IMR-90 (cell line): ENCODE data around the gene AADACL3. TPM values are rescaled to one million over a fixed set of nuclear protein-coding genes. Genes with fewer than 3 reads are reported as not detected.

ENCODE experiments used
- ATAC-seq: fragments of 200-7000 bp; cut with Tn5 transposase; 2 replicates; pipeline ENCODE4 v1.9.1; 2020; ENCODE audit warnings: low read depth, mild to moderate bottlenecking, moderate library complexity
- BruUV-seq: library from RNA; stranded (reverse); fragments of 400-500 nt; replicated peaks from 2 replicates; lab custom pipeline; 2021; lab: Mats Ljungman, UMichigan
- CTCF ChIA-PET: fragments of 300-600 bp; formaldehyde crosslinking; extraction: SDS; loops from one replicate; lab custom pipeline; 2021; ENCODE audit warnings: antibody characterized with exemption; lab: Yijun Ruan, JAX
- POLR2A ChIA-PET: fragments of 300-600 bp; sonication (Branson Sonifier 250); formaldehyde crosslinking; loops from one replicate; lab custom pipeline; 2022; ENCODE audit warnings: antibody characterized with exemption; ENCODE audit not compliant: unreplicated experiment; lab: Charles Lee
- DNase-seq: peaks from one replicate; pipeline ENCODE4 v3.0.0; 2013
- H2AFZ ChIP-seq: replicated peaks from 2 replicates; pipeline ENCODE3; 2013; ENCODE audit warnings: low read length, mild to moderate bottlenecking; ENCODE audit not compliant: poor library complexity
- H2AK5ac ChIP-seq: 2 replicates; pipeline ENCODE4 v1.6.1; 2013; ENCODE audit warnings: low read depth, low read length, inconsistent platforms
- H2AK9ac ChIP-seq: replicated peaks from 2 replicates; pipeline ENCODE3; 2013; ENCODE audit warnings: mild to moderate bottlenecking, low read depth, low read length, moderate library complexity; ENCODE audit not compliant: poor library complexity
- H2BK120ac ChIP-seq: 2 replicates; pipeline ENCODE4 v1.6.1; 2013; ENCODE audit warnings: low read depth, low read length, inconsistent platforms
- H2BK15ac ChIP-seq: 3 replicates; pipeline ENCODE4 v1.6.1; 2013; ENCODE audit warnings: low read depth, low read length, inconsistent platforms
- H2BK20ac ChIP-seq: 2 replicates; pipeline ENCODE4 v1.6.1; 2013; ENCODE audit warnings: low read depth, mild to moderate bottlenecking, inconsistent platforms, low read length, moderate library complexity
- H2BK5ac ChIP-seq: 2 replicates; pipeline ENCODE4 v1.6.1; 2013; ENCODE audit warnings: mild to moderate bottlenecking, low read depth, low read length, inconsistent platforms; ENCODE audit not compliant: poor library complexity, severe bottlenecking
- H3K14ac ChIP-seq: replicated peaks from 2 replicates; pipeline ENCODE4 v1.6.1; 2013; ENCODE audit warnings: low read depth, low read length, inconsistent platforms
- H3K18ac ChIP-seq: 2 replicates; pipeline ENCODE4 v1.6.1; 2013; ENCODE audit warnings: low read depth, low read length, control low read depth
- H3K23ac ChIP-seq: 2 replicates; pipeline ENCODE4 v1.6.1; 2013; ENCODE audit warnings: low read depth, low read length, inconsistent platforms
- H3K27ac ChIP-seq: 2 replicates; pipeline ENCODE4 v1.5.1; 2013; ENCODE audit warnings: mild to moderate bottlenecking, control low read depth, low read length; ENCODE audit not compliant: insufficient read depth
- H3K27me3 ChIP-seq: 2 replicates; pipeline ENCODE4 v1.6.1; 2013; ENCODE audit warnings: low read length; ENCODE audit not compliant: control insufficient read depth, insufficient read depth
- H3K36me3 ChIP-seq: 2 replicates; pipeline ENCODE4 v1.6.1; 2013; ENCODE audit warnings: low read length, mixed read lengths; ENCODE audit not compliant: control insufficient read depth, insufficient read depth
- H3K4ac ChIP-seq: 2 replicates; pipeline ENCODE4 v1.6.1; 2013; ENCODE audit warnings: low read depth, low read length, inconsistent platforms
- H3K4me1 ChIP-seq: 2 replicates; pipeline ENCODE4 v1.6.1; 2013; ENCODE audit warnings: low read length, mixed read lengths; ENCODE audit not compliant: control insufficient read depth, insufficient read depth
- H3K4me2 ChIP-seq: 2 replicates; pipeline ENCODE4 v1.6.1; 2013; ENCODE audit warnings: low read depth, mild to moderate bottlenecking, control low read depth, low read length, moderate library complexity
- H3K4me3 ChIP-seq: 2 replicates; pipeline ENCODE4 v1.5.1; 2013; ENCODE audit warnings: low read depth, mild to moderate bottlenecking, control low read depth, low read length, moderate library complexity; ENCODE audit not compliant: insufficient read depth
- H3K56ac ChIP-seq: 2 replicates; pipeline ENCODE4 v1.6.1; 2013; ENCODE audit warnings: low read length, inconsistent platforms; ENCODE audit not compliant: insufficient read depth; ENCODE audit errors: extremely low read depth
- H3K79me1 ChIP-seq, 2 experiments: 2 replicates each; pipeline ENCODE4 v1.6.1; 2013; ENCODE audit warnings: low read length in 2 of 2, inconsistent platforms in 1 of 2, low read depth in 1 of 2
- H3K9ac ChIP-seq: 2 replicates; pipeline ENCODE4 v1.6.1; 2013; ENCODE audit warnings: low read depth, low read length, control low read depth
- H3K9me1 ChIP-seq: 2 replicates; pipeline ENCODE4 v1.6.1; 2013; ENCODE audit warnings: low read length, inconsistent platforms; ENCODE audit not compliant: insufficient read depth
- H3K9me3 ChIP-seq: 2 replicates; pipeline ENCODE4 v1.6.1; 2013; ENCODE audit warnings: low read length; ENCODE audit not compliant: control insufficient read depth, insufficient read depth
- H4K20me1 ChIP-seq: 2 replicates; pipeline ENCODE4 v1.6.1; 2013; ENCODE audit warnings: low read length, inconsistent platforms; ENCODE audit not compliant: insufficient read depth
- H4K5ac ChIP-seq: 2 replicates; pipeline ENCODE4 v1.6.1; 2013; ENCODE audit warnings: mild to moderate bottlenecking, low read depth, low read length, control low read depth
- H4K8ac ChIP-seq, 2 experiments: 2 replicates each; pipeline ENCODE4 v1.6.1; 2013; ENCODE audit warnings: low read depth in 2 of 2, low read length in 2 of 2, control low read depth in 1 of 2, inconsistent platforms in 1 of 2
- H4K91ac ChIP-seq: 2 replicates; pipeline ENCODE4 v1.6.1; 2013; ENCODE audit warnings: low read depth, low read length, inconsistent platforms; ENCODE audit not compliant: insufficient read depth
- BHLHE40 ChIP-seq: fragments of 150-350 bp; IDR thresholded peaks from 2 replicates; pipeline ENCODE4 v1.6.1; 2016; ENCODE audit warnings: mild to moderate bottlenecking, low read depth, low read length
- CHD1 ChIP-seq: IDR thresholded peaks from 2 replicates; pipeline ENCODE4 v1.6.1; 2012; ENCODE audit warnings: low read depth, low read length, improper control_type of control experiment
- FOS ChIP-seq: fragments of 150-350 bp; IDR thresholded peaks from 2 replicates; pipeline ENCODE4 v1.6.1; 2016; ENCODE audit warnings: low read depth, low read length
- MAFK ChIP-seq: IDR thresholded peaks from 2 replicates; pipeline ENCODE4 v1.6.1; 2012; ENCODE audit warnings: low read depth, low read length, improper control_type of control experiment
- MAZ ChIP-seq: IDR thresholded peaks from 2 replicates; pipeline ENCODE4 v1.6.1; 2012; ENCODE audit warnings: low read depth, mild to moderate bottlenecking, low read length, improper control_type of control experiment, moderate library complexity, borderline replicate concordance
- MXI1 ChIP-seq: IDR thresholded peaks from 2 replicates; pipeline ENCODE4 v1.6.1; 2012; ENCODE audit warnings: low read depth, mild to moderate bottlenecking, low read length, moderate library complexity, borderline replicate concordance
- POLR2A ChIP-seq: IDR thresholded peaks from 2 replicates; pipeline ENCODE4 v1.6.1; 2012; ENCODE audit warnings: mild to moderate bottlenecking, low read depth, low read length
- RAD21 ChIP-seq: IDR thresholded peaks from 2 replicates; pipeline ENCODE4 v1.6.1; 2012; ENCODE audit warnings: low read length, improper control_type of control experiment
- RCOR1 ChIP-seq: IDR thresholded peaks from 2 replicates; pipeline ENCODE4 v1.6.1; 2012; ENCODE audit warnings: mild to moderate bottlenecking, low read length, improper control_type of control experiment; ENCODE audit not compliant: insufficient replicate concordance
- RFX5 ChIP-seq: IDR thresholded peaks from 2 replicates; pipeline ENCODE4 v1.8.0; 2012; ENCODE audit warnings: low read depth, mild to moderate bottlenecking, low read length, moderate library complexity
- SMC3 ChIP-seq: fragments of 150-350 bp; IDR thresholded peaks from 2 replicates; pipeline ENCODE4 v1.6.1; 2016; ENCODE audit warnings: low read depth, mild to moderate bottlenecking, antibody characterized with exemption, low read length, moderate library complexity
- WGBS, 2 experiments: methylation state at CpG; one replicate each; pipeline versions ENCODE4 v1.1.5 to v1.1.7; 2013; ENCODE audit warnings: missing lambda C conversion rate in 2 of 2; ENCODE audit not compliant: insufficient read length in 1 of 2; ENCODE audit errors: extremely low coverage in 2 of 2; 5-methylcytosine and 5-hydroxymethylcytosine counted together
- dilution Hi-C: fragments of 300-500 bp; cut with HindIII; formaldehyde crosslinking; loops from one replicate; pipeline ENCODE4 v1.14.3; 2018; ENCODE audit warnings: low sequenced_read_pairs; ENCODE audit not compliant: unreplicated experiment
- in situ Hi-C: fragments of 300-500 bp; cut with MboI; formaldehyde crosslinking; loops from 3 replicates; pipeline ENCODE4 v1.14.3; 2019; ENCODE audit warnings: low sequenced_read_pairs, inconsistent platforms, mixed read lengths
- intact Hi-C: fragments of 100-400 bp; cut with micrococcal nuclease; formaldehyde crosslinking; loops from 2 replicates; pipeline ENCODE4 v1.10.0; 2022
- polyA plus RNA-seq, 3 experiments: library from polyadenylated mRNA; depleted of rRNA; stranded (reverse); fragments of >200 nt; gene quantifications; 2 replicates each; pipeline ENCODE4 v1.2.3, GENCODE V29; 2012; ENCODE audit warnings: low replicate concordance in 1 of 3
- total RNA-seq: library from RNA; depleted of rRNA; stranded (reverse); fragments of >200 nt; gene quantifications from 2 replicates; pipeline ENCODE4 v1.2.3, GENCODE V29; 2012
- TF ChIP-seq, protein P1 (sequence below): fragments of 150-350 bp; IDR thresholded peaks from 2 replicates; pipeline ENCODE4 v1.6.1; 2016; ENCODE audit warnings: low read depth, mild to moderate bottlenecking, low read length, moderate library complexity, borderline replicate concordance
- TF ChIP-seq, protein P2 (sequence below): fragments of 150-350 bp; IDR thresholded peaks from 2 replicates; pipeline ENCODE4 v1.6.1; 2017; ENCODE audit warnings: mild to moderate bottlenecking, antibody characterized with exemption, low read length, low read depth
- TF ChIP-seq, protein P3 (sequence below): conservative IDR thresholded peaks from 2 replicates; pipeline ENCODE4 v1.5.1; 2012; ENCODE audit warnings: mild to moderate bottlenecking, low read depth, low read length, improper control_type of control experiment

AADACL3 gene
- total and polyA plus RNA-seq, 2 of the 4 experiments (the other 2 are of a cell fraction): not detected

DNA sequence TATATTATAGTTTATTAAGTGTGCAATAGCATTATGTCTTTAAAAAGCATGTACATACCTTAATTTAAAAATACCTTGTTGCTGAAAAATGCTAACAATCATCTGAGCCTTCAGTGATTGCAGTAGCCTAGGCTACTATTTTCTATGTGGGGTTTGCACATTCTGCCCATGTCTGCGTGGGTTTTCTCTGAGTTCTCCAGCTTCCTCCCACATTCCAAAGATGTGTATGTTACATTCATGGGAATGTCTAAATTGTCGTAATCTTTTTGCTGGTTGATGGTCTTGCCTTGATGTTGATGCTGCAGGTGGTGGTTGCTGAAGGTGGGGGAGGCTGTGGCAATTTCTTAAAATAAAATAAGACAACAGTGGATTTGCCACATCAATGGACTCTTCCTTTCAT is 12.5 kb downstream of the AADACL3 start:
- no peak overlapping the region for H2BK15ac ChIP-seq
- ATAC-seq: no peak

More for the DNA sequence above, 12.5 kb downstream of the AADACL3 start:
- no TSS peak for BruUV-seq
- H3K9me3 ChIP-seq: peaks cover 15% of the 10 kb centered on the region
- H4K91ac ChIP-seq: no peak overlapping the region
- H4K8ac ChIP-seq: no peak overlapping the region
- CTCF ChIA-PET: no interaction called here
- no peak overlapping the region for H3K18ac ChIP-seq
- no peak overlapping the region for H2AFZ ChIP-seq
- H3K27ac ChIP-seq: no peak overlapping the region
- in situ Hi-C loops: no loop called here
- H3K27me3 ChIP-seq: no peaks in the 10 kb centered on the region
- no peaks in the 10 kb centered on the region for H4K20me1 ChIP-seq
- H2BK5ac ChIP-seq: no peak overlapping the region
- intact Hi-C loops: no loop called here
- H3K9me1 ChIP-seq: no peaks in the 10 kb centered on the region
- TF ChIP-seq SMC3 (no peak), RFX5 (no peak), MAFK (no peak), RAD21 (no peak), POLR2A (no peak), BHLHE40 (no peak), RCOR1 (no peak), FOS (no peak), MXI1 (no peak), CHD1 (no peak), MAZ (no peak)
- TF ChIP-seq, protein P1, sequence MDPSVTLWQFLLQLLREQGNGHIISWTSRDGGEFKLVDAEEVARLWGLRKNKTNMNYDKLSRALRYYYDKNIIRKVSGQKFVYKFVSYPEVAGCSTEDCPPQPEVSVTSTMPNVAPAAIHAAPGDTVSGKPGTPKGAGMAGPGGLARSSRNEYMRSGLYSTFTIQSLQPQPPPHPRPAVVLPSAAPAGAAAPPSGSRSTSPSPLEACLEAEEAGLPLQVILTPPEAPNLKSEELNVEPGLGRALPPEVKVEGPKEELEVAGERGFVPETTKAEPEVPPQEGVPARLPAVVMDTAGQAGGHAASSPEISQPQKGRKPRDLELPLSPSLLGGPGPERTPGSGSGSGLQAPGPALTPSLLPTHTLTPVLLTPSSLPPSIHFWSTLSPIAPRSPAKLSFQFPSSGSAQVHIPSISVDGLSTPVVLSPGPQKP: no peak
- TF ChIP-seq, protein P2, sequence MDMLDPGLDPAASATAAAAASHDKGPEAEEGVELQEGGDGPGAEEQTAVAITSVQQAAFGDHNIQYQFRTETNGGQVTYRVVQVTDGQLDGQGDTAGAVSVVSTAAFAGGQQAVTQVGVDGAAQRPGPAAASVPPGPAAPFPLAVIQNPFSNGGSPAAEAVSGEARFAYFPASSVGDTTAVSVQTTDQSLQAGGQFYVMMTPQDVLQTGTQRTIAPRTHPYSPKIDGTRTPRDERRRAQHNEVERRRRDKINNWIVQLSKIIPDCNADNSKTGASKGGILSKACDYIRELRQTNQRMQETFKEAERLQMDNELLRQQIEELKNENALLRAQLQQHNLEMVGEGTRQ: no peak
- TF ChIP-seq, protein P3, sequence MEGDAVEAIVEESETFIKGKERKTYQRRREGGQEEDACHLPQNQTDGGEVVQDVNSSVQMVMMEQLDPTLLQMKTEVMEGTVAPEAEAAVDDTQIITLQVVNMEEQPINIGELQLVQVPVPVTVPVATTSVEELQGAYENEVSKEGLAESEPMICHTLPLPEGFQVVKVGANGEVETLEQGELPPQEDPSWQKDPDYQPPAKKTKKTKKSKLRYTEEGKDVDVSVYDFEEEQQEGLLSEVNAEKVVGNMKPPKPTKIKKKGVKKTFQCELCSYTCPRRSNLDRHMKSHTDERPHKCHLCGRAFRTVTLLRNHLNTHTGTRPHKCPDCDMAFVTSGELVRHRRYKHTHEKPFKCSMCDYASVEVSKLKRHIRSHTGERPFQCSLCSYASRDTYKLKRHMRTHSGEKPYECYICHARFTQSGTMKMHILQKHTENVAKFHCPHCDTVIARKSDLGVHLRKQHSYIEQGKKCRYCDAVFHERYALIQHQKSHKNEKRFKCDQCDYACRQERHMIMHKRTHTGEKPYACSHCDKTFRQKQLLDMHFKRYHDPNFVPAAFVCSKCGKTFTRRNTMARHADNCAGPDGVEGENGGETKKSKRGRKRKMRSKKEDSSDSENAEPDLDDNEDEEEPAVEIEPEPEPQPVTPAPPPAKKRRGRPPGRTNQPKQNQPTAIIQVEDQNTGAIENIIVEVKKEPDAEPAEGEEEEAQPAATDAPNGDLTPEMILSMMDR: no peak
- no CpG with 5 or more reads among the region's 2 CpGs for WGBS, 2 experiments
- no peak overlapping the region for H3K4ac ChIP-seq
- no peak overlapping the region for H3K23ac ChIP-seq
- no peak overlapping the region for H2BK120ac ChIP-seq
- no peak overlapping the region for H2BK20ac ChIP-seq
- no peaks in the 10 kb centered on the region for H3K36me3 ChIP-seq
- H2AK9ac ChIP-seq: no peak overlapping the region
- dilution Hi-C loops: no loop called here
- H2AK5ac ChIP-seq: no peak overlapping the region
- H3K79me1 ChIP-seq: no peaks in the 10 kb centered on the region
- no peak overlapping the region for H3K56ac ChIP-seq
- H3K4me3 ChIP-seq: no peak overlapping the region
- no peak for DNase-seq
- POLR2A ChIA-PET: no interaction called here
- H4K5ac ChIP-seq: no peak overlapping the region
- H3K4me2 ChIP-seq: no peak overlapping the region
- no peaks in the 10 kb centered on the region for H3K4me1 ChIP-seq
- no peak overlapping the region for H3K14ac ChIP-seq
- H3K9ac ChIP-seq: no peak overlapping the region
